Small intestine (tissue), 7 donors: ENCODE data around the gene L3MBTL2. TPM values are rescaled to one million over a fixed set of nuclear protein-coding genes. Genes with fewer than 3 reads are reported as not detected.

Source experiments
- DNase-seq, 2 donors: peaks; one replicate each; pipeline versions ENCODE4 v3.0.0 to v3.0.0-alpha.2; 2013
- FAIRE-seq: peaks from 2 replicates; lab custom pipeline; 2012; peaks lifted over from hg19 to GRCh38; lab: Jason Lieb, UNC
- H3K27ac ChIP-seq, 3 donors: one replicate each; pipeline ENCODE4 v1.5.1; 2013; ENCODE audit warnings: low read length in 2 of 3, mild to moderate bottlenecking in 2 of 3, control low read depth in 1 of 3, inconsistent platforms in 1 of 3, low read depth in 1 of 3, moderate library complexity in 1 of 3
- H3K27me3 ChIP-seq, 3 donors: one replicate each; pipeline ENCODE4 v1.6.1; 2013; ENCODE audit warnings: low read length in 3 of 3, inconsistent platforms in 1 of 3; ENCODE audit not compliant: control insufficient read depth in 3 of 3, insufficient read depth in 3 of 3
- H3K36me3 ChIP-seq, 3 donors: one replicate each; pipeline ENCODE4 v1.6.1; 2013; ENCODE audit warnings: low read length in 3 of 3, inconsistent platforms in 1 of 3, low read depth in 1 of 3, mild to moderate bottlenecking in 1 of 3, moderate library complexity in 1 of 3; ENCODE audit not compliant: control insufficient read depth in 3 of 3, insufficient read depth in 2 of 3
- H3K4me1 ChIP-seq, 3 donors: one replicate each; pipeline ENCODE4 v1.6.1; 2013; ENCODE audit warnings: low read length in 2 of 3, inconsistent platforms in 1 of 3, low read depth in 1 of 3, mild to moderate bottlenecking in 1 of 3, moderate library complexity in 1 of 3; ENCODE audit not compliant: control insufficient read depth in 3 of 3, insufficient read depth in 2 of 3
- H3K4me3 ChIP-seq, 3 donors: one replicate each; pipeline ENCODE4 v1.5.1; 2013; ENCODE audit warnings: low read length in 3 of 3, control low read depth in 1 of 3, inconsistent platforms in 1 of 3, low read depth in 1 of 3, mild to moderate bottlenecking in 1 of 3, moderate library complexity in 1 of 3
- H3K9me3 ChIP-seq, 2 donors: one replicate each; pipeline ENCODE4 v1.6.1; 2013; ENCODE audit warnings: low read depth in 1 of 2, low read length in 1 of 2; ENCODE audit not compliant: control insufficient read depth in 2 of 2, insufficient read depth in 1 of 2
- WGBS, 3 donors: extraction: QIAGEN DNeasy Blood & Tissue Kit; methylation state at CpG; one replicate each; pipeline ENCODE4 v1.1.7; 2013; 5-methylcytosine and 5-hydroxymethylcytosine counted together
- polyA plus RNA-seq, 4 donors: library from polyadenylated mRNA; stranded (reverse) in 3 of 4; unstranded in 1 of 4; fragments of 200-250 nt in 3 of 4; fragments of 120-200 nt in 1 of 4; gene quantifications; one replicate each; pipeline versions ENCODE4 v1.2.1 to v1.2.3, GENCODE V29; 2013
- donor health status: healthy with polysubstance abuse.
- donor health status: control.
- donor health status: control.
- donor health status: Bipolar disorder and iron deficiency.
- donor health status: healthy.

Gene L3MBTL2
- polyA plus RNA-seq, 4 donors: 10.1 to 16.2 (median 13.4) TPM

GRCh38 chr22:41217553-41218157, 12.5 kb downstream of the L3MBTL2 start:
- no peak for FAIRE-seq

GRCh38 chr22:41222846-41223507, 17.9 kb downstream of the L3MBTL2 start:
- no peak overlapping the region for H3K4me3 ChIP-seq
- H3K9me3 ChIP-seq: no peaks in the 10 kb centered on the region
- WGBS, 3 donors: 90 to 96% (median 93%) methylated on average over 9 of the region's 9 CpGs
- H3K4me1 ChIP-seq: no peaks in the 10 kb centered on the region
- no peaks in the 10 kb centered on the region for H3K27me3 ChIP-seq
- H3K27ac ChIP-seq: no peak overlapping the region
- FAIRE-seq: no peak
- peaks cover 10 to 86% (median 22%) of the 10 kb centered on the region in 3 donors for H3K36me3 ChIP-seq
- DNase-seq: no peak

More at GRCh38 chr22:41217553-41218157, 12.5 kb downstream of the L3MBTL2 start:
- WGBS, 3 donors: 43 to 70% (median 60%) methylated on average over 16 of the region's 16 CpGs
- H3K27me3 ChIP-seq: no peaks in the 10 kb centered on the region
- DNase-seq: peak; percentile 13 to 35
- H3K4me3 ChIP-seq: no peak overlapping the region
- H3K36me3 ChIP-seq: peaks cover 3 to 76% (median 18%) of the 10 kb centered on the region in 3 donors
- peaks cover 0 to 9% of the 10 kb centered on the region in 2 donors for H3K9me3 ChIP-seq
- no peaks in the 10 kb centered on the region for H3K4me1 ChIP-seq
- peak overlapping the region in 2 of 3 donors; percentile 43 to 59 for H3K27ac ChIP-seq

- H3K9me3 ChIP-seq: no peaks in the 10 kb centered on the region
- H3K4me1 ChIP-seq: no peaks in the 10 kb centered on the region
- DNase-seq (no peak), FAIRE-seq (no peak)
- H3K27me3 ChIP-seq: no peaks in the 10 kb centered on the region
- no peak overlapping the region for H3K27ac ChIP-seq
- H3K4me3 ChIP-seq: no peak overlapping the region
- WGBS, 3 donors: 88 to 90% (median 89%) methylated on average over 7 of the region's 7 CpGs
- H3K36me3 ChIP-seq: peaks cover 10 to 89% (median 22%) of the 10 kb centered on the region in 3 donors
These were observed 18.4 kb downstream of the L3MBTL2 start for GRCh38 chr22:41223535-41223934.

GRCh38 chr22:41226723-41227655, 21.9 kb downstream of the L3MBTL2 start:
- Histone ChIP-seq H3K27me3 (no peaks in the 10 kb centered on the region), H3K4me3 (no peak overlapping the region), H3K27ac (no peak overlapping the region), H3K36me3 (peaks cover 10 to 91% (median 18%) of the 10 kb centered on the region in 3 donors), H3K9me3 (no peaks in the 10 kb centered on the region), H3K4me1 (no peaks in the 10 kb centered on the region)
- DNase-seq (no peak), FAIRE-seq (no peak)
- 91 to 93% (median 91%) methylated on average over 25 to 26 of the region's 26 CpGs for WGBS, 3 donors

GRCh38 chr22:41229215-41229614, 24.1 kb downstream of the L3MBTL2 start:
- no peaks in the 10 kb centered on the region for H3K9me3 ChIP-seq
- FAIRE-seq (no peak), DNase-seq (no peak)
- WGBS, 3 donors: 88 to 93% (median 91%) methylated on average over 6 of the region's 6 CpGs
- H3K4me1 ChIP-seq: no peaks in the 10 kb centered on the region
- no peak overlapping the region for H3K4me3 ChIP-seq
- H3K27ac ChIP-seq: no peak overlapping the region
- H3K36me3 ChIP-seq: peaks cover 10 to 68% (median 16%) of the 10 kb centered on the region in 3 donors
- no peaks in the 10 kb centered on the region for H3K27me3 ChIP-seq

- 70 to 82% (median 81%) methylated on average over 15 to 17 of the region's 17 CpGs for WGBS, 3 donors
- peaks cover 10 to 62% (median 16%) of the 10 kb centered on the region in 3 donors for H3K36me3 ChIP-seq
- no peak for FAIRE-seq
These were observed 24.8 kb downstream of the L3MBTL2 start for GRCh38 chr22:41229730-41230400.

GRCh38 chr22:41230401-41230785, 25.3 kb downstream of the L3MBTL2 start:
- Histone ChIP-seq H3K36me3 (peaks cover 10 to 57% (median 16%) of the 10 kb centered on the region in 3 donors), H3K27ac (no peak overlapping the region), H3K4me1 (no peaks in the 10 kb centered on the region), H3K27me3 (no peaks in the 10 kb centered on the region), H3K9me3 (no peaks in the 10 kb centered on the region), H3K4me3 (no peak overlapping the region)
- DNase-seq (no peak), FAIRE-seq (no peak)
- 88 to 96% (median 91%) methylated on average over 9 of the region's 9 CpGs for WGBS, 3 donors

More at GRCh38 chr22:41229730-41230400, 24.8 kb downstream of the L3MBTL2 start:
- Histone ChIP-seq H3K4me1 (no peaks in the 10 kb centered on the region), H3K9me3 (no peaks in the 10 kb centered on the region), H3K27ac (no peak overlapping the region), H3K27me3 (no peaks in the 10 kb centered on the region), H3K4me3 (no peak overlapping the region)
- DNase-seq: no peak
